Mammary epithelial cell (primary cell): ENCODE measurements around the gene BRINP3.

Source experiments
- CTCF ChIP-seq, 2 donors: IDR thresholded peaks in 1 of 2; conservative IDR thresholded peaks in 1 of 2; 2 replicates each; pipeline ENCODE4 v1.5.1; 2011 to 2012; ENCODE audit warnings: inconsistent platforms in 2 of 2, low read length in 2 of 2, mild to moderate bottlenecking in 2 of 2, control low read depth in 1 of 2, low read depth in 1 of 2; ENCODE audit not compliant: insufficient read depth in 1 of 2; ENCODE audit errors: extremely low read depth in 1 of 2
- EZH2 ChIP-seq: IDR thresholded peaks from 2 replicates; pipeline ENCODE4 v1.6.1; 2012; ENCODE audit warnings: low read length, inconsistent platforms, borderline replicate concordance

GRCh38 chr1:190480231-190480630 is 2.6 kb upstream of the BRINP3 start:
- TF ChIP-seq CTCF (conservative IDR thresholded peaks at IDR 0.05 in 1 of 2, IDR thresholded peaks at IDR 0.05 in 1 of 2; ENCODE audit: extremely low read depth in 1 of 2, insufficient read depth in 1 of 2, low read depth in 1 of 2, low read length in 2 of 2) (no peak), EZH2 (no peak)
